ENCODE data around the gene KRTAP1-1. TPM values are rescaled to one million over a fixed set of nuclear protein-coding genes. Genes with fewer than 3 reads are reported as not detected.
"Not testable (repeated sequence)": the region's sequence is repeated elsewhere in the genome, so short reads cannot be mapped to it uniquely, and the experiment has no call there.

KRTAP1-1 gene
- total RNA-seq, 1 experiment from 2014 or later, result not detected

GRCh38 chr17:41048441-41048840 is 7.2 kb upstream of the KRTAP1-1 start:
- intact Hi-C loops (cut with micrococcal nuclease; ENCODE audit: unreplicated experiment), result loop anchor here (1.0 kb wide), 1 partner anchor 39 kb away; the partner anchor contains the start of gene KRTAP3-1
- H3K9me3 Mint-ChIP-seq (ENCODE audit: unreplicated experiment), result peaks cover 12% of the 10 kb centered on the region

GRCh38 chr17:41046735-41047465 is 5.7 kb upstream of the KRTAP1-1 start, which contains the start of gene KRTAP2-1:
KRTAP2-1 (minus strand) TSS chr17:41047316; CDS start chr17:41047267, 49 bp downstream.
- ChIA-PET CTCF (interaction anchor here (1.1 kb wide), 1 partner anchor 137 kb away, joined by 3 read pairs; no protein-coding TSS in a partner anchor), POLR2A (interaction anchor here (0.6 kb wide), 1 partner anchor 137 kb away, joined by 3 read pairs; no protein-coding TSS in a partner anchor)
- intact Hi-C loops (cut with micrococcal nuclease; ENCODE audit: unreplicated experiment); H3K27me3 Mint-ChIP-seq (ENCODE audit: insufficient read depth, unreplicated experiment); H3K27me3 ChIP-seq (replicated peaks; ENCODE audit: control insufficient read depth, insufficient read depth, low read length); DNase-seq; H3K36me3 Mint-ChIP-seq (ENCODE audit: insufficient read depth, unreplicated experiment); H3K36me3 ChIP-seq (ENCODE audit: control insufficient read depth, insufficient read depth, low read length); BruUV-seq (replicated peaks); H3K9me3 ChIP-seq; H3K4me3 ChIP-seq (ENCODE audit: low read depth, low read length): not testable (repeated sequence)
- peak within 1 kb of the TSS; percentile 58 for H3K4me3 Mint-ChIP-seq (ENCODE audit: unreplicated experiment)
- peak within 1 kb of the TSS; percentile 91 for H3K27ac Mint-ChIP-seq (ENCODE audit: unreplicated experiment)
- H3K4me1 ChIP-seq, result peaks cover 25% of the 10 kb centered on the region
- peaks cover 23% of the 10 kb centered on the region for H3K9me3 Mint-ChIP-seq (ENCODE audit: unreplicated experiment)
- peaks cover 19% of the 10 kb centered on the region for H3K4me1 Mint-ChIP-seq (ENCODE audit: low read depth, unreplicated experiment)

More at GRCh38 chr17:41048441-41048840, 7.2 kb upstream of the KRTAP1-1 start:
- POLR2A ChIA-PET, result interaction anchor here (1.8 kb wide), 1 partner anchor 11 kb away, joined by 8 read pairs; no protein-coding TSS in a partner anchor
- no peak for TF ChIP-seq CTCF (IDR thresholded peaks at IDR 0.05; ENCODE audit: insufficient read depth in 1 of 2, low read depth in 1 of 2, low read length in 1 of 2, severe bottlenecking in 1 of 2, unreplicated experiment in 1 of 2)
- Histone ChIP-seq H3K4me3 (ENCODE audit: low read depth, low read length) (no peak overlapping the region), H3K4me1 (peaks cover 25% of the 10 kb centered on the region), H3K27me3 (replicated peaks; ENCODE audit: control insufficient read depth, insufficient read depth, low read length) (no peaks in the 10 kb centered on the region), H3K36me3 (ENCODE audit: control insufficient read depth, insufficient read depth, low read length) (no peaks in the 10 kb centered on the region), H3K9me3 (peaks cover 13% of the 10 kb centered on the region)
- CTCF ChIA-PET, result interaction anchor here (0.7 kb wide), 1 partner anchor 11 kb away, joined by 7 read pairs; no protein-coding TSS in a partner anchor
- BruUV-seq (replicated peaks), result no TSS peak
- Mint-ChIP-seq H3K4me1 (ENCODE audit: low read depth, unreplicated experiment) (peaks cover 19% of the 10 kb centered on the region), H3K36me3 (ENCODE audit: insufficient read depth, unreplicated experiment) (peaks cover 5% of the 10 kb centered on the region), H3K27me3 (ENCODE audit: insufficient read depth, unreplicated experiment) (no peaks in the 10 kb centered on the region), H3K4me3 (ENCODE audit: unreplicated experiment) (peak overlapping the region; percentile 58), H3K27ac (ENCODE audit: unreplicated experiment) (peak overlapping the region; percentile 91)
- peak; percentile 48 to 65 for DNase-seq

- Mint-ChIP-seq H3K4me3 (ENCODE audit: unreplicated experiment) (no peak overlapping the region), H3K9me3 (ENCODE audit: unreplicated experiment) (peaks cover 23% of the 10 kb centered on the region), H3K4me1 (ENCODE audit: low read depth, unreplicated experiment) (no peaks in the 10 kb centered on the region), H3K36me3 (ENCODE audit: insufficient read depth, unreplicated experiment) (no peaks in the 10 kb centered on the region), H3K27ac (ENCODE audit: unreplicated experiment) (no peak overlapping the region), H3K27me3 (ENCODE audit: insufficient read depth, unreplicated experiment) (no peaks in the 10 kb centered on the region)
- Histone ChIP-seq H3K4me1 (peaks cover 8% of the 10 kb centered on the region), H3K9me3 (peaks cover 10% of the 10 kb centered on the region), H3K36me3 (ENCODE audit: control insufficient read depth, insufficient read depth, low read length) (no peaks in the 10 kb centered on the region), H3K4me3 (ENCODE audit: low read depth, low read length) (no peak overlapping the region), H3K27me3 (replicated peaks; ENCODE audit: control insufficient read depth, insufficient read depth, low read length) (no peaks in the 10 kb centered on the region)
- DNase-seq, result no peak
- no peak for TF ChIP-seq CTCF (IDR thresholded peaks at IDR 0.05; ENCODE audit: insufficient read depth in 1 of 2, low read depth in 1 of 2, low read length in 1 of 2, severe bottlenecking in 1 of 2, unreplicated experiment in 1 of 2)
- ChIA-PET POLR2A (no interaction called here), CTCF (no interaction called here)
- no TSS peak for BruUV-seq (replicated peaks)
- intact Hi-C loops (cut with micrococcal nuclease; ENCODE audit: unreplicated experiment), result no loop called here
Measured at GRCh38 chr17:41042953-41043352, 1.7 kb upstream of the KRTAP1-1 start.

All from Caco-2 (cell line).